Measurements from ENCODE around the gene PLAGL1.
A peak's percentile ranks its signal among the peaks of the same experiment; 100 is the strongest.
"Not testable (repeated sequence)": the region's sequence is repeated elsewhere in the genome, so short reads cannot be mapped to it uniquely, and the experiment has no call there.

PLAGL1 gene

GRCh38 chr6:144023216-144023615, 15.2 kb upstream of the PLAGL1 start:
- DNase-seq (ENCODE audit: low read depth) = no peak
- H3K4me3 ChIP-seq (replicated peaks; ENCODE audit: low read depth, low read length) = no peak overlapping the region
- no peak for TF ChIP-seq CTCF (IDR thresholded peaks at IDR 0.05; ENCODE audit: low read length, missing control alignments)

GRCh38 chr6:144019929-144020328, 11.9 kb upstream of the PLAGL1 start:
- no peak for TF ChIP-seq CTCF (IDR thresholded peaks at IDR 0.05; ENCODE audit: low read length, missing control alignments)
- H3K4me3 ChIP-seq (replicated peaks; ENCODE audit: low read depth, low read length) = no peak overlapping the region
- no peak for DNase-seq (ENCODE audit: low read depth)

GRCh38 chr6:144017166-144018094, 9.4 kb upstream of the PLAGL1 start:
- no peak for TF ChIP-seq CTCF (IDR thresholded peaks at IDR 0.05; ENCODE audit: low read length, missing control alignments)
- no peak overlapping the region for H3K4me3 ChIP-seq (replicated peaks; ENCODE audit: low read depth, low read length)
- no peak for DNase-seq (ENCODE audit: low read depth)

DNA sequence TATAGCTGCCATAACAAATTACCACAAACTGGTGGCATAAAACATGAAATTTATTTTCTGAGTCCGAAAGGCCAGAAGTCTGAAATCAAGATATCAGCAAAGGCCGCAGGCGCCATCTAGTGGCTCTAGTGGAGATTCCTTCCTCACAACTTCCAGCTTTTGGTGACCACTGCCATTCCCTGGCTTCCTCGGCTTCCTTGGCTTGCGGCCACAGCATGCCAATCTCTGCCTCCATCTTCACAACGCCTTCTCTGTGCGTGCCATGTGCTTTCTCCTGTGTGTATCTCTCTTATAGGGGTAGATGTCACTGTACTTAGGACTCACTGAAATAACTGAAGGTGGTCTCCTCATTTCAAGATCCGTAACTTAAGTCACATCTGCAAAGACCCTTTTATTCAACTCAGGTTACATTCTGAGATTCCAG, 5.4 kb upstream of the PLAGL1 start:
- TF ChIP-seq CTCF (IDR thresholded peaks at IDR 0.05; ENCODE audit: low read length, missing control alignments) = peak; percentile 95
- peak; percentile 88 for DNase-seq (ENCODE audit: low read depth)
- no peak overlapping the region for H3K4me3 ChIP-seq (replicated peaks; ENCODE audit: low read depth, low read length)

- no peak overlapping the region for H3K4me3 ChIP-seq (replicated peaks; ENCODE audit: low read depth, low read length)
- DNase-seq (ENCODE audit: low read depth) = peak; percentile 32
- TF ChIP-seq CTCF (IDR thresholded peaks at IDR 0.05; ENCODE audit: low read length, missing control alignments) = no peak
These were observed 4.5 kb upstream of the PLAGL1 start for GRCh38 chr6:144012534-144012933.

GRCh38 chr6:144009628-144010027, 1.6 kb upstream of the PLAGL1 start:
- DNase-seq (ENCODE audit: low read depth); H3K4me3 ChIP-seq (replicated peaks; ENCODE audit: low read depth, low read length): not testable (repeated sequence)

DNA sequence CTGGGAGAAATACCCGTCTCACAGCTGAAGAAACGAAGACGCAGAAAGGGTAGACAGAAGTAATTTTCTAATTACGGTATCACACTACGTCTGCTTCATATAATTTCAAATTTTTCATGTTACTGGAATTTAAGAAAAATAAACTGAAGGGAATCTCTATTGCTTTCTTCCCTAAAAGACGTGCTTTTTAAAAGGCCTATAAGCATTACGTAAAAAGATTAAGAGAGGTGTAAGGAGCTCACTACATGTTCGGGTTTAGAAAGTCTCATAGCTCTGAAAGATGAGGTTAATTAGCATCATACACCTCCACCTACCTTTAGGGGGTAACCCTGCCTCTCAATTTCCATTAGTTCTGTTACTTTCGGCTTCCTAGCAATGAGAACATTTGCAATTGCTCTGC, 787 bp upstream of the PLAGL1 start:
- no peak for TF ChIP-seq CTCF (IDR thresholded peaks at IDR 0.05; ENCODE audit: low read length, missing control alignments)
- no peak for DNase-seq (ENCODE audit: low read depth)
- no peak overlapping the region for H3K4me3 ChIP-seq (replicated peaks; ENCODE audit: low read depth, low read length)

All from fibroblast of pulmonary artery (primary cell).